SIG-M5 treated with dmso at 0.1 percent for 504 hours (cell line): ENCODE measurements around the gene SLC6A19.

Experiments used
- DNase-seq: peaks from one replicate; lab custom pipeline; 2025; ENCODE audit not compliant: unreplicated experiment; lab: John Stamatoyannopoulos, UW

SLC6A19 gene

DNA sequence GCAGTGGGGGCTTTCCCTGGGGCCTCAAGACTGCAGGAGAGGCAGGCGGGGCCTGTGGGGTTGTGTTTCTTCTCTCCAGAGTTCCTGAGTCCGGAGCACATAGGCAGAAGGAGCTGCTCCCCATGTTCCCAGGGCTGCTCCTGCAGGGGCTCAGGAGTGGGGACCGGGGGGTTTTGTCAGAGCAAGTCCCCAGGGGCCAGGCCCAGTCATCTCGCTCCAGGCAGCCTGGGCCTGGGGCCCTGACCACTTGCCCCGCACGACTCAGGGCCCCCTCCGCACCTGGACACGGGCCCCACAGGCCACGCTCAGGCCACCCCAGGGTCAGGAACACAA is 22.0 kb upstream of the SLC6A19 start:
- DNase-seq, result no peak

DNA sequence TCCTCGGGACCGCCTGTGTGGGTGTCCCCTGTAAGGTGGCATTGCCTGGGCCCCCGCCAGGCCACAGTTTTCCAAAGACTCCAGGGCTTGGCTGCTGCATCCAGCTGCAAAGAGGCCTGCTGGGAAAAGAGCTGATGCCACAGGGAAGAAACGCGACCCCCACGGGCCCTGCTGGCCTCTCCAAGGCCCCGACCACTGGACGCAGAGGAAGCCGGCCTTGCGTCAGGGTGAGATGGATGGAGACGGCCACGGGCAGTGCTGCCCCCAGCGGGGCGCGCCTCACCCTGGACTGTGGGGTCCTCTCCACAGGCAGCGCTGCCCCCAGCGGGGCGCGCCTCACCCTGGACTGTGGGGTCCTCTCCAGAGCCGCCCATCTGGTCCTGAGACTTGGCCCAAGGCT is 21.3 kb upstream of the SLC6A19 start:
- no peak for DNase-seq

DNA sequence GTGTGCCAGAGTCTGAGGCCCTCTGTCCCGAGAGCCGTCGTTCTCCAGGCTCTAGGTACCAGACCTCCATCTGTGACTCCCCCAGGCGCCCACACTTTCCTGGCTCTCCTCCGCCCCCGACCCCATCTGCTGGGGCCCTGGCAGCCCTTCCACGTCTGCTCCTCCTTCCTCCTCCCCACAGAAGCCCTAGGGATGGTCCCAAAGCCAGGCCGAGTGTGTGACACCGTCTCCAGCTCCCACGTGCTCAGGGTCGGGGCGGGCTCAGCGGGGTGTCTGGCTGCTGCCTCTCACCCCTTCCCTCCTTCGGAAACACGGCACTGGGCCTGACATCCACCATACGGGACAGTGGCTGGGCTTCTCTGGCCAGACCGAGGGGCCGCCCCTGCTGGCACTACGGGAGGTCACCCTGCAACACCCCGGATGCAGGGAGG is 20.5 kb upstream of the SLC6A19 start:
- no peak for DNase-seq

DNA sequence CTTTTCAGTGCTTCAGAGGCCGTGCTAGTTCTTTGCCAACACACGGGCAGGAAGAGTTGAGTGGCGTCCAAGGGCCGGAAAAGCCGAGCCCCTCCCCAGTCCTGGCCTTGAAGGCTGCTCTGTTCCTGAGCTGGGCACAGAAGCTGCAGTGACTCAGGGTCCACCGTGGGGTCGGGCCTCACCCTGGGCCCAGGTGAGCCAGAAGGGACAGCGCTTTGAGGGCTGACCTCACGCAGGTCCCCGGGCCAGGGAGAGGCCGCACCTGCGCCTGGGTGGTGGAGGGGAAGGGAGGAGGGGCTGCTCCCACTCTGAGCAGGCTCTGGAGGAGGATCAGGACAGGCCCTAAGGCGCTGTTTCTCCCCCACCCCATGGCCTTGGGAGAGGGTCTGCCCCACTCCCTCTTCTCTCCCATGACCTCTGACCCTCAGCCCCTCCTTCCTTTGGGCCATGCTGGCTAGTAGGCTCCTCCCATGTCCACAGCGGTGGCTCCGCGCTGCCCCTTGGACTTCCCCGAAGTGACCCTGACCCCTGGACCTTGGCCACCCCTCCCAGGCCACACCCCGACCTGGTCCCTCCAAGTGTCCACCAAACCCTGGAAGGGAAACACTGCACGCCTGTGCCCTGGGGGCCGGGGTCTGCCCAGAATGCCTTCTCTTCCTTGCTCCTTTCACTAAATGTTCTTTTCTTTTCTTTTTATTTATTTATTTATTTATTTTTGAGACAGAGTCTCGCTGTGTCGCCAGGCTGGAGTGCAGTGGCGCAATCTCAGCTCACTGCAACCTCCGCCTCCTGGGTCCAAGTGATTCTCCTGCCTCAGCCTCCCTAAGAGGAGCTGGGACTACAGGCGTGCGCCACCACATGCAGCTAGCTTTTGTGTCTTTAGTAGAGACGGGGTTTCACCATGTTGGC is 19.7 kb upstream of the SLC6A19 start:
- no peak for DNase-seq

GRCh38 chr5:1182360-1182632 is 19.1 kb upstream of the SLC6A19 start:
- no peak for DNase-seq

DNA sequence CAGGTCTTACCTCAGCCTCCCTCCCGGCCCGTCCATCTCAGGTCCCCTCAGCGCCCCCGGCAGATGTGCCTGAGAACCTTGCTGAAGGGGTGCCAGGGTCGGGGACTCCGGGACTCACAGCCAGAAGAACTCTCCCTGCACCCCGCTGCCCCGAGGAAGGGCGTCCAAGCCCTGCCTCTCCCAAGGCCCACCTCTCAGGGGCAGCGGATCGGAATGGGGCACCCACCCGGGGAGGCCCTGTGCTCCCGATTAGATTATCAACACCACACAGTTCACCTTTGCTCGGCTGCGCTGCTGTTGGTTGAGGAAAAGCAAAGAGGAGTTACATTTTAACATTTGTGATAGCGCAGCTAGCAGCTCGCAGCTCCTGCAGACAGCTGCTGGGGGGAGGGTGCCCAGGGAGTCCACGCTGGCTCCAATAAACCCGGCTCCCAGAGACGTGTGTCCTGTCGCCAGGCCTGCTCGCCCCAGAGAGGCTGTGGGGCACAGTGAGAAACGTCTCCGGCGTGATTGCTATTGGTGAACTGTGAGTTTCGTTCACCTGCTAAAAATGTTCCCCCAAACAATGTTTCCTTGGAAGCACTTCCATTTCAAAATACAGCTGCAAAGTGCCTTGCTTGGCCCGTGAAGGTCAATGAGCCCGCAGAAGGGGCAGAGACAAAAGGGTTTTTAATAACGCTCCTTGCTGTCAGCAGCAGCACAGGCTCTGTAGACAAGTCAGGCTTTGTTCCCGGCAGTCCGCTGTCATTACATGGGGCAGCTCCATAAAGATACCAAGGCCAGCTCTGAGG is 18.6 kb upstream of the SLC6A19 start:
- no peak for DNase-seq

DNA sequence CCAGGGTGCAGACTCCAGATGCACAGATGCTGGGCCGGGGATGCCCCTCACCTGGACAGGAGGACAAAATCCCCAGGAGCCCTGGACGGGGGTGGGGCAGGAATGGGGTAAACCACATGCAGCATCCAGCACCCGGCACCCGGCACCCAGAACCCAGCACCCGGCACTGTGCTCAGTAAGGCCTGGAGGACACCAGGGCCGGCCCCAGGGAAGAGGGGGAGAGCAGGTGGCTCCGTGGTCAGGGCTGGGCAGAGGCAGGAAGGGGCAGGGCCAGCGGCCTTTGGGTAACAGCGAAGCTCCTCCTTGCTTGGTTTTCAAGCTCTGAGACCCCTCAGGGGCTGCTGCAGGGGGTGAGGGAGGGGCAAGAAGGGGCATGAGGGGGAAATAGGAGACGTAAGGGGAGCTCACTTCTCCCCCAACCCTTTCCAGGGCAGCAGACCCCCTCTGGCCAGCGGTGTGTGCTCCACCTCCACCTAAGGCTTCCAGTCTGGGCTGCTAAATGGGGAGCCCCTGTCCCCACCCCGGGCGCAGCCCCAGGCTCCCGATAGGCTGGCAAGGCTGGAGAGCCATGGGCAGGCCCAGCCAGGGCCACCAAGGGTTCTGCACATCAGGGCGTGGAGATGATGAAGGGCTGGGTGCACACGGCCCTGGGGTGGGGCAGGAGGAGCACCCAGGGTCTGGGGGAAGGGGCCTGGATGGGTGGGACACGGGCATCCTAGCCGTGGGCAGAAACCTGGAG is 17.8 kb upstream of the SLC6A19 start:
- DNase-seq, result no peak

GRCh38 chr5:1184163-1184470 is 17.3 kb upstream of the SLC6A19 start:
- no peak for DNase-seq

DNA sequence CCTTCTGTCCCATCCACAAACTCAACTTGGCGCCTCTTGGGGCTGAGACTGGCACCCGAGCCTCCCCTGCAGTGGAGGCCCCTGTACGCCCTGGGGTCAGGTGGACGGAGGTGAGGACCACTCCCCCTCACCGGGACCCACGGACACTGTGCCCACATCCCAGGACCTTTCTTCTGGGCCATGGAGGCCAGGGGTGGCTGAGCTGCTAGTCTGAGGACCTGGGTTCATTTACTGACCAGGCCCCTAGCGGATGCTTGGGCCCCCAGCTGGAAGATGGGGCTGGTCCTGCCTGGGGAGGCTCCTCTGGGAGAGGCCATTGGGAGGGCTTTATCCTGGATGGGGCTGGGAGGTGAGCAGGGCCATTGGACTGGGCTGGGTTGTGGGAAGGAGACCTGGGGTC is 16.9 kb upstream of the SLC6A19 start:
- no peak for DNase-seq

GRCh38 chr5:1185038-1185627 is 16.3 kb upstream of the SLC6A19 start:
- DNase-seq, result no peak

- no peak for DNase-seq
Observed at GRCh38 chr5:1185629-1186350, 15.6 kb upstream of the SLC6A19 start.

DNA sequence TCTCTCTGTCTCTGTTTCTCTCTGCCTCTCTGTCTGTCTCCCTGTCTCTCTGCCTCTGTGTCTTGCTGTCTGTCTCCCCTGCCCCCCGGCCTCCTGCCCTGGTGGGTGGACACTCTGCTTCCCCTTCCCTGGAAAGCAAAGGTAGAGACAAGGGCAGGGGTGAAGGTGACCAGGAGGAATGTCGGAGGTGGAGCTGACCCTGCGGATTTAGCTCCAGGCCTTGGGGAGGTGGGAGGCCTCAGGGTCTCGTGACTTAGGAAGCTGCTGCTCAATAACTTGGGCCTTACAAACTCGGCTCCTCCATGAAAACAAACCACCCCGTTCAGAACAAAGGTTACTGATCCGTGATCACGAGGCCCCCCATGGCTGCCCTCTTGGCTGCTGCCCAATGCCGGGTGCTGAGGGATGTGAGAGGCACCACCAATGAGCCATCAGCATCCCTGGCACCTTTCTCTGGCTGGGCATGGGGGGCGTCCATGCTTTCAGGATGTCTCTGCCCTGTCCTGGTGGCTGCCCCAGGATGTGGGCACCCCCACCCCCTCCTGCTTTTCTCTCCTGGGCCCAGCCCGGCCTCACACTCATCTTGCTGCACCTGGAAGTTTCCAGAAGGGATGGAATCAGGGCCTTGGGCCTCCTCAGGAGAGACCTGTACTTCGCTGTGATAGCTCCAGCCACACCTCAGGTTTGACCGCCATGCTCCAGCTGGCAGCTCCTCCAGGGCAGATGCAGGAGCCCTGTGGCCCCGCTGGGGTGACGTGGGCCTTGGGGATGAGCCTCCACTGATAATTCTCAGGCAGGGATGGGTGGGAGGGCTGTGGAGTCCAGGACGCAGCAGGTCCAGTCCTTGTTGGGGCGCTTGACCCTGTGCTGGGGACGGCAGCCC is 14.8 kb upstream of the SLC6A19 start:
- no peak for DNase-seq

- DNase-seq, result no peak
Observed at GRCh38 chr5:1187234-1187949, 14.0 kb upstream of the SLC6A19 start.

DNA sequence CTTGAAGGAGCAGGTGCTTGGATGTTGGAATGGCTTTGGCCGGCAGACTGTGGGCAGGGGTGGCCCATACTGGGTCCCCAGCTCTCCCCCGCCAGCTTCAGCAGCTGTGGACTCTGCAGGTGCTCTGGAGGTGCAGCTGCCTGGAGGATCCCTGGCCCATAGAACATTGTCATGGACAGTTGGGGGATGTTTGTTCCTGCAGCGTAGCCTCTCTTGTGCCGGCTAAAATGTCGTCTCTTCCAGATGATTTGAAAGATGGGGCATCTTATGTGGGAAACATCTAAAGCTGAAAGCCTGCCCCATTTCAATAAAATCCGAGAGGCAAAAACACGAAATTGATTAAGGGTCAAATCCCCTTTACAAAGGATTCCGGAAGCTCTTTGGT is 13.5 kb upstream of the SLC6A19 start:
- DNase-seq, result no peak

DNA sequence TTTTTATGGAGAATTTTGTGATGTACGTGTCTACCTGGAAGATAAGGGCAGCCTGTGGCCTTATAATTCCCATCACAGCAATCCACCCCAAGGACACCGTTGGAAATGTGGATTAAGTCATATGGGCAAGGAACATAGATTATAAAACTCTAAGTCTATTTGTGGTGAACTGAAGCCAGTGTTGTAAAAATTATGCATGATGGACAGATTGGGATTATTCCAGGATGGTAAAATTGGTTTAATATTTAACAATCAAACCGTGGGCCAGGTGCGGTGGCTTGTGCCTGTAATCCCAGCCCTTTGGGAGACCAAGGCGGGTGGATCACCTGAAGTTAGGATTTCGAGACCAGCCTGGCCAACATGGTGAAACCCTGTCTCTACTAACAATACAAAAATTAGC is 12.9 kb upstream of the SLC6A19 start:
- no peak for DNase-seq

DNA sequence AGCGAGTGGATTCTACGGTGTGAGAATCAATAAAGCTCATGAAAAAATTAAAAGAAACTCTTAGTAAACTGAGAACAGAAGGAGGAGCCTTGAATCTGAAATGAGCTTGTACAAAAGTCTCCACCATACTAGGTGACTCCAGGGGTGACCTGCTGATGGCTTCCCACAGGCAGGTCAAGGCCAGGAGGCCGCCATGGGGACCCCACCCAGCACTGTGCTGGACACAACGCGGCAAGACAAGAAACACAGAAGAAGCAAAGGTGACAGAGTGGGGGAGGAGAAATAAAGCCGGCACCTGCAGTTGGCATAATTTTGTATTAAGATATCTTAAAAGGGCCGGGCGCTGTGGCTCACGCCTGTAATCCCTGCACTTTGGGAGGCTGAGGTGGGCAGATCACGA is 12.1 kb upstream of the SLC6A19 start:
- no peak for DNase-seq

GRCh38 chr5:1190278-1190677 is 11.1 kb upstream of the SLC6A19 start:
- DNase-seq, result no peak

- peak; percentile 73 for DNase-seq
Observed at GRCh38 chr5:1190837-1191239, 10.6 kb upstream of the SLC6A19 start.

- no peak for DNase-seq
Observed at GRCh38 chr5:1192971-1193590, 8.3 kb upstream of the SLC6A19 start.
